ENCODE results near the gene LIPK.
"Not testable (repeated sequence)": the region's sequence is repeated elsewhere in the genome, so short reads cannot be mapped to it uniquely, and the experiment has no call there.

The LIPK gene

GRCh38 chr10:88725798-88726197 lies 19.7 kb downstream of the LIPK start:
- no peak for DNase-seq

- DNase-seq, result peak; percentile 57
Observed at GRCh38 chr10:88728107-88728763, 22.2 kb downstream of the LIPK start.

GRCh38 chr10:88730864-88731263 lies 24.8 kb downstream of the LIPK start:
- DNase-seq, result no peak

- DNase-seq, result no peak
Observed at GRCh38 chr10:88731296-88731695, 25.2 kb downstream of the LIPK start.

- no peak for DNase-seq
Observed at GRCh38 chr10:88733215-88733614, 27.2 kb downstream of the LIPK start.

GRCh38 chr10:88735661-88736060 lies 29.6 kb downstream of the LIPK start:
- DNase-seq, result no peak

- not testable (repeated sequence) for DNase-seq
Observed at GRCh38 chr10:88741921-88742320, 35.9 kb downstream of the LIPK start.

- no peak for DNase-seq
Observed at GRCh38 chr10:88742448-88742847, 36.4 kb downstream of the LIPK start.

GRCh38 chr10:88744002-88744401 lies 38.0 kb downstream of the LIPK start:
- no peak for DNase-seq

- no peak for DNase-seq
Observed at GRCh38 chr10:88745633-88746032, 39.6 kb downstream of the LIPK start.

GRCh38 chr10:88754287-88754686 lies 48.2 kb downstream of the LIPK start:
- DNase-seq, result peak; percentile 7

GRCh38 chr10:88755753-88756152 lies 49.7 kb downstream of the LIPK start:
- DNase-seq, result peak; percentile 58

GRCh38 chr10:88756660-88757059 lies 50.6 kb downstream of the LIPK start:
- no peak for DNase-seq

GRCh38 chr10:88759366-88760101 lies 53.5 kb downstream of the LIPK start, which contains the start of gene LIPN:
Gene LIPN (plus strand): TSS chr10:88760020. CDS start chr10:88761406, 1,386 bp downstream.
- no peak for DNase-seq

- DNase-seq, result peak; percentile 11
Observed at GRCh38 chr10:88762906-88763305, 56.9 kb downstream of the LIPK start.

GRCh38 chr10:88763441-88763840 lies 57.4 kb downstream of the LIPK start:
- DNase-seq, result no peak

- no peak for DNase-seq
Observed at GRCh38 chr10:88764110-88764509, 58.1 kb downstream of the LIPK start.

GRCh38 chr10:88765816-88766215 lies 59.8 kb downstream of the LIPK start:
- no peak for DNase-seq

- DNase-seq, result no peak
Observed at GRCh38 chr10:88769384-88769783, 63.3 kb downstream of the LIPK start.

- DNase-seq, result no peak
Observed at GRCh38 chr10:88781206-88781605, 75.2 kb downstream of the LIPK start.

- no peak for DNase-seq
Observed at GRCh38 chr10:88782222-88782621, 76.2 kb downstream of the LIPK start.

- DNase-seq, result no peak
Observed at GRCh38 chr10:88783724-88784123, 77.7 kb downstream of the LIPK start.

GRCh38 chr10:88786032-88786770 lies 80.2 kb downstream of the LIPK start:
- DNase-seq, result no peak

- DNase-seq, result no peak
Observed at GRCh38 chr10:88787463-88787862, 81.4 kb downstream of the LIPK start.

Data from activated CD4-positive, alpha-beta T cell treated with anti-CD3 and anti-CD28 coated beads, Interleukin-10, Interleukin-2, amounts not matched to agents 100 ng/mL and 50 ng/mL, durations not matched to agents 16 hours and 8 hours (primary cell).